Measurements from ENCODE around the gene GLIS1. TPM values are rescaled to one million over a fixed set of nuclear protein-coding genes. Genes with fewer than 3 reads are reported as not detected.

GLIS1 gene
- total and polyA plus RNA-seq, 8 donors = 0.20 to 4.8 (median 0.55) TPM; not detected in 1

DNA sequence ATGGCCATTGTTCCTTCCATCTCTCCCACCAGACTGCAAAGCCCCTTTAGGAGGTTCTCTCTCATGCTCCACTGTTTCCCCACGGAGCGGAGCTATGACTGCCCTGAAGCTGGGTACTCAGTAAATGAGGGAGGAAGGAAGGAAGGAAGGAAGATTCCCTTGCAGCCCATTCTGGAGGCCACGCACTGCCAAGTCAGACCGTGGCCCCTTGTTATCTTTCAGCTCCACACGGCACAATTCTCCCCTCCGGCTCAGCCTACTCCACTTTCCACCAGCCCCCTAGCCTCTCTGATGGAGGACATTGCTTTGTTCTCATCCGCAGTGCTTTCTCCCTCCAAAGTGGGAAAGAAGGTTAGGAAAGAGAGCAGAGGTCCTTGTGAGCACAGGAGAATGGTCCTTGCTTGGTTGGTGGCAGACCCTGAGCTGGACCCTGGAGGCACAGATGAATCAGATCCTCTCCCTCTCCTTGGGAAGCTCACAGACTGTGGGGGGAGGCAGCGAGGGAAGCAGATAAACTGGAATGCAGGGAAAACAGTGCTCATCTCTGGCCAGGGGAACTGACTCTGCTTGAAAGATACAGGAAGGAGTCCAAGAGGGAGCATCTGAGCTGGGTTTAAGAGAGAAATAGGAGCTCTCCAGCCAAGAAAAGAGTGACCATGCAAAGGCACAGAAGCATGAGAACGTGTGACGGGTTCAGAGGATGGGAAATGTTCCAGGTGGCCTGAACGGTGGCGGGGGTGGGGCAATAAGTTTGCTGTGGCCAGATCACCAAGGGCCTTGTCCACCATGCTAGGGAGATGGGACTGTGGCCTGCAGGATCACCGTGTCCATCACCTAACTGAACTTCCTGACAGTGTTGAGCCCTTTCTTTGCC is 52.6 kb downstream of the GLIS1 start:
- H3K9me3 ChIP-seq = no peaks in the 10 kb centered on the region
- TF ChIP-seq POLR2AphosphoS5 (IDR thresholded peaks at IDR 0.05) = no peak
- TF ChIP-seq EP300 (IDR thresholded peaks at IDR 0.05) = no peak
- TF ChIP-seq, protein P1, sequence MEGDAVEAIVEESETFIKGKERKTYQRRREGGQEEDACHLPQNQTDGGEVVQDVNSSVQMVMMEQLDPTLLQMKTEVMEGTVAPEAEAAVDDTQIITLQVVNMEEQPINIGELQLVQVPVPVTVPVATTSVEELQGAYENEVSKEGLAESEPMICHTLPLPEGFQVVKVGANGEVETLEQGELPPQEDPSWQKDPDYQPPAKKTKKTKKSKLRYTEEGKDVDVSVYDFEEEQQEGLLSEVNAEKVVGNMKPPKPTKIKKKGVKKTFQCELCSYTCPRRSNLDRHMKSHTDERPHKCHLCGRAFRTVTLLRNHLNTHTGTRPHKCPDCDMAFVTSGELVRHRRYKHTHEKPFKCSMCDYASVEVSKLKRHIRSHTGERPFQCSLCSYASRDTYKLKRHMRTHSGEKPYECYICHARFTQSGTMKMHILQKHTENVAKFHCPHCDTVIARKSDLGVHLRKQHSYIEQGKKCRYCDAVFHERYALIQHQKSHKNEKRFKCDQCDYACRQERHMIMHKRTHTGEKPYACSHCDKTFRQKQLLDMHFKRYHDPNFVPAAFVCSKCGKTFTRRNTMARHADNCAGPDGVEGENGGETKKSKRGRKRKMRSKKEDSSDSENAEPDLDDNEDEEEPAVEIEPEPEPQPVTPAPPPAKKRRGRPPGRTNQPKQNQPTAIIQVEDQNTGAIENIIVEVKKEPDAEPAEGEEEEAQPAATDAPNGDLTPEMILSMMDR (IDR thresholded peaks at IDR 0.05) = no peak
- no peak for TF ChIP-seq POLR2A (IDR thresholded peaks at IDR 0.05)
- no peaks in the 10 kb centered on the region for H3K36me3 ChIP-seq
- WGBS, 5 donors = 50 to 59% (median 52%) methylated on average over 10 to 13 of the region's 13 CpGs
- DNase-seq = no peak
- peaks cover 0 to 22% (median 14%) of the 10 kb centered on the region in 4 donors for H3K4me1 ChIP-seq
- H3K27me3 ChIP-seq = peaks cover 0 to 95% (median 26%) of the 10 kb centered on the region in 3 donors
- H3K27ac ChIP-seq = no peak overlapping the region
- no peak overlapping the region for H3K4me3 ChIP-seq
- intact Hi-C loops (cut with DNase I; ENCODE audit: low total_unique reads) = loop anchor here (10.0 kb wide), 1 partner anchor 202 kb away; no protein-coding TSS in a partner anchor

DNA sequence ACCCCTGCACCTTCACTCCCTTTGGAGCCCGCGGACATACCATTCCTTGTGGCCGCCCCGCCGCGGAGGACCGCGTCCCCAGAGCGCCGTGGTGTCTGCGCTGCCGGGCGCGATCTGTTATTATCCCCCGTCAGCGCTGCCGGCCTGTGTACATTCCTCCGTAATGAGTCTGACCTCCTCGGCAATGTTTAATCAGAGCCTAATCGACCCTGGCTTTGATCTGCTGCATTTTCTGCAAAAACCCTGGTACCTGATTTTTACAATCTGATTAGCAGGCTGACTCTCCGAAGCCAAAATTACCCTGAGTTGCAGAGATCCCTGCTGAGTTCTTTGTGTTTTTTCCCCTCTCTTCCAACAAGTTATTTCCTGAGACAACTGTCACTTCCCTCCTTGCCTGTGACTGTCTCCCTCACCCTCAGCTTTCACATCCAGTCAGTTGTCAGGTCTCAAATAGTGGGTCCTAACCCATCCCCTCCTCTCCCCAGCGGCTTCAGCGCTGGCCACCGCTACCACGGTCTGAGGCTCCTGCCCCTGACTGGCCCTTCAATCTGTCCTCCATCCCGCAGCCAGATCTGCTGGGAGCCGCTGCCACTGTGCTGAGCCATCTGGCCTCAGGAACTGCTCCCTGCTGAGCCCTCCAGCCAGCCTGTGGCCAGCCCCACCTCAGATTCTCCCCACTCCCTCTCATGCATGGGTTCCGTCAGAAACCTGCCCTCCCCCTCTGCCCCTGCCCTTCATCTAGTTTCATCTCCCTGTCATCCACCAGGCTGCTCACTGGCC is 53.5 kb downstream of the GLIS1 start:
- intact Hi-C loops (cut with DNase I; ENCODE audit: low total_unique reads) = loop anchor here (10.0 kb wide), 1 partner anchor 201 kb away; no protein-coding TSS in a partner anchor
- H3K27me3 ChIP-seq = peaks cover 0 to 90% (median 26%) of the 10 kb centered on the region in 3 donors
- DNase-seq = no peak
- WGBS, 5 donors = 16 to 33% (median 18%) methylated on average over 27 to 28 of the region's 28 CpGs
- H3K4me3 ChIP-seq = no peak overlapping the region
- TF ChIP-seq POLR2AphosphoS5 (IDR thresholded peaks at IDR 0.05) = no peak
- no peak for TF ChIP-seq POLR2A (IDR thresholded peaks at IDR 0.05)
- no peak for TF ChIP-seq EP300 (IDR thresholded peaks at IDR 0.05)
- TF ChIP-seq, protein P1 (IDR thresholded peaks at IDR 0.05) = no peak
- no peaks in the 10 kb centered on the region for H3K36me3 ChIP-seq
- H3K27ac ChIP-seq = no peak overlapping the region
- no peaks in the 10 kb centered on the region for H3K9me3 ChIP-seq
- peaks cover 0 to 22% (median 14%) of the 10 kb centered on the region in 4 donors for H3K4me1 ChIP-seq

DNA sequence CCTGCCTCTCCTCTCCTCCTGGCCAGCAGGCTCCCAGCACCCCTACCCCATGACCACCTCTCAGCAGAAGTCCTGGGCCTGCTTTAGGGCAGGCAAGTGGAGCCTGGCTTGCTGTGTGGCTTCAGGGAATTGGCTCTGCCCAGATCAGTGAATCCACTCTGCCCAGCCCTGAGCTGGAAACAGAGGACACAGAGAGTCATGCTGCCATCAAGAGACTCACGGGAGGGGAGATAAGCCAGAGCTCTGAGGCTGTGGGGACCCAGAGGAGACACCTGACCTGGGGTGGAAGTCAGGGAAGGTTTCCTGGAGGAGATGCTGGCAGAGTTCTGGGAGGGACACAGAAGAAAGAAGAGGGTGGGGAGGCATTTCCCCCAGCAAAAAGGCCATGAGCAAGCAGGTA is 54.2 kb downstream of the GLIS1 start:
- Histone ChIP-seq H3K9me3 (no peaks in the 10 kb centered on the region), H3K27me3 (peaks cover 0 to 84% (median 26%) of the 10 kb centered on the region in 3 donors), H3K27ac (no peak overlapping the region), H3K36me3 (no peaks in the 10 kb centered on the region), H3K4me1 (peaks cover 0 to 22% (median 14%) of the 10 kb centered on the region in 4 donors), H3K4me3 (no peak overlapping the region)
- WGBS, 5 donors = 24 to 56% (median 33%) methylated on average over 1 of the region's 1 CpG
- DNase-seq = no peak
- TF ChIP-seq, protein P1 (IDR thresholded peaks at IDR 0.05) = no peak
- TF ChIP-seq POLR2A (IDR thresholded peaks at IDR 0.05) (no peak), POLR2AphosphoS5 (IDR thresholded peaks at IDR 0.05) (no peak), EP300 (IDR thresholded peaks at IDR 0.05) (no peak)
- intact Hi-C loops (cut with DNase I; ENCODE audit: low total_unique reads) = loop anchor here (10.0 kb wide), 1 partner anchor 200 kb away; no protein-coding TSS in a partner anchor

All from stomach (tissue), 9 donors.